Hematopoietic multipotent progenitor cell treated with erythropoietin and hydrocortisone succinate and interleukin-3 and kit ligand, for 15 days (in vitro differentiated cells): ENCODE measurements around the gene TPD52L3.

ENCODE experiments used
- DNase-seq: peaks from one replicate; pipeline ENCODE4 v3.0.0-alpha.2; 2015; ENCODE audit warnings: low spot score

The TPD52L3 gene

DNA sequence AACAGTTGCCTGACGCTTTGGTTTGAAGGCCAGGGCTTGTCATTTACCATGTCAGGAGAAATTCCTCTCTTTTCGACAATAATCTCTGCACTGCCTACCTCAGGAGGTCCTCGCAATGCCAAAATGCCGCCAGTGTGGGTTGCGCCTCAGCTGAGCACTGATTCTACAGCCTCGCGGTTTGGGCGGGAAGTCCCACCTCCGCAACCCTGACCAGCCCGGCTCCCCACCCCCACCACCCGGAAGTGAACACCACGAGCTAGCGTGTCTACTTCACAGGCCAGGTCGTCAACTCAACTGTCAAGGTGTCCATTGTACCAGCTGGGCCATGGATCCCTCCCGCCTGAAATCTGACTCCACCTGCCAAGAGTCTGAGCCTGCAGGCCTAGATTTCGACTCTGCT lies at the start of gene TPD52L3:
Gene TPD52L3 (plus strand): TSS at position 273 of the 400 bp plus-strand sequence. CDS start 221 bp downstream, outside the sequence.
- DNase-seq = no peak

DNA sequence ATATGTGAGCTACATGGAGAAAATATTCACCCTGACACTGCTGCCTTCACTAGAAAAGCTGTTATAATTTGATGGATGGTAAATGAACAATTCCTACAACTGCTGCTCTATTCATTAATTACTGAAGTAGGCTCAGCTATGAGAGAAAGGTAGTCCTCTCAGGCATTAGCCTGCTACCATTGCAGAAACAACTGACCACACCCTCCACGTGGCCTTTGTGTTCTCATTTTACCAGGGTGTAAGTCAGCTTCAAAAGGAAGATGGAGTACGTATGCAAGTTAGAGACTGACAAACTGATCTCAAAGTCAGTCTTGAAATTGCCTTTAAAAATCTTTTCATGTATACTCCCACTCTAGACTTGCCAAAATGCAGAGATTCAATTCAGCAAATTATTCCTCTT lies 26.3 kb upstream of the TPD52L3 start:
- no peak for DNase-seq

DNA sequence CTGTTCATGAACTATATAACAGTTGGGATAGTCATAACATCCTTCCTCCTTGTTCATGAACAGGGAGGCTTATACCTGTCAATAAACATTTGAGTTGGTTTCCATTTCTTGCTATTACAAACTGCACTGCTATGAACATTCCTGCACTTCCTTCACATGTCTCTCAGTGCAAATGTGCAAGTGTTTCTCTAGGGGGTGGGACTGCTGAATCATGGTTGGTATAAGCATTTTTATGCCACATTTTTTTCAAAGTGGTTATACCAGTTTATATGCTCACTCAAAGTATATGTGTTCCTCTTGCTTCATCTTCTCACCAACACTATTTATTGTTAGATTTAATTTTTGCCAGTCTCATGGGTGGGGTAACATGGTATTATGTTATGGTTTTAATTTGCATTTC lies 25.8 kb upstream of the TPD52L3 start:
- no peak for DNase-seq

DNA sequence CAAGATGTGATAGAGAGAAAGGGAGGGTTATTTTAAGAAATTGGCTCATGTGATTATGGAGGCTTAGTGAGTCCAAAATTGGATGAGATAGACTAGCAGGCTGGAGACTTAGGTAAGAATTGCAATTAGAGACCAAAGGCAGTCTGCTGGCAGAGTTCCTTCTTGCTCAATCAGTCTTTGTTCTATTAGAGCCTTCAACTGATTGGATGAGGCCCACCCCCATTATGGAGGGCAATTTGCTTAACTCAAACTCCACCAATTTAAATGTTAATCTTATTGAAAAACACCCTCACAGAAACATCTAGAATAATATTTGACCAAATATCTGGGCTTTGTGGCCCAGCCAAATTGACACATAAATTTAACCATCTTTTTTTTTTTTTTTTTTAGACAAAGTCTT lies 23.9 kb upstream of the TPD52L3 start:
- no peak for DNase-seq

DNA sequence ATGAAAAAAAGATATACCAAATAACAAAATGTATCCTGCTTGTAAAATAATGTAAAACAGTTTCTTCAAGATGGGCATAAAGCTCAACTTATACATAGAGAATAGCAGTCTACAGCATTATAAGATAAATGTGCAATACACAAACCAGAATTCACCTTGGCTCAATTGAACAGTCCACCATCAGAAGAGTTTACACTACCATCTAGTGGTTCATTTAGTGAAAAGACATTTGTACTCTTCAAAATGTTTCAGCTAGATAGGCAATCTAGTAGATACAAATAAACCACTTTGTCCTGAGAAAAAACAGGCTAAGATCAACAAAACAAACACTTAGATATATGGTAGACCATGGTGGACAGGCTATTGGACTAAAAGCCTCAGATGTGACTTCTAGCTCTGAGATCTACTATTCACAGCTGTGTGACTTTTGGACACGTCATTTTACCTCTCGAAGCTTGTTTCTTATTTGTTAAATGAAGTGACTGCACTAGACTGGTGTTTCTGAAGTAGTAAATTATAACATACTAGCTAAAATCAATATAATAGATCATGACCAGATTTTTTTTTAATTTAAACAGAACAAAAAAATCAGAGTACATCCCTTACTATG lies 22.1 kb upstream of the TPD52L3 start:
- DNase-seq = no peak

DNA sequence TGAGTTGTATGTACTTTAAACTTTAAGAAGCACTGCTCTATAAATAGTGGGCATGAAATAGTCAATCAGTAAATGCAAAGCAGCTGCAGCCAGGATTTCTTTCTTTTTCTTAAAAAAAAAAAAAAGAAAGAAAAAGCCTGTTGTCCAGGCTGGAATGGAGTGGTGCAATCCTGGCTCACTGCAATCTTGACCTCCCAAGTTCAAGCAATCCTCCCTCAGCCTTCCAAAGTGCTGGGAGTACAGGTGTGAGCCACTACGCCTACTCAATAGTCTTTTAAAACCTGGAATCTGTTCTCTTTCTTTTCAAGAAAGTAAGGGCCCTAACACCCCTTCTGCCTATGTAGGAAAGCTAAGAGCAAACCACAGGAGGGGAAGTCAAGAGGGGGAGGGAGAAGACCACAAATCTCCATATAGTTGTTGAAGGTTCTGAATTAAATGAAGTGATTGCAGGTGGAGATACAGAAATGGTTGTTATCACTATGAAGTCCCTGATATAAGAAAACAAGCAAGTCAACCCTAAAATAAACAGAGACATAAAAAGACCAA lies 20.6 kb upstream of the TPD52L3 start:
- DNase-seq = no peak

DNA sequence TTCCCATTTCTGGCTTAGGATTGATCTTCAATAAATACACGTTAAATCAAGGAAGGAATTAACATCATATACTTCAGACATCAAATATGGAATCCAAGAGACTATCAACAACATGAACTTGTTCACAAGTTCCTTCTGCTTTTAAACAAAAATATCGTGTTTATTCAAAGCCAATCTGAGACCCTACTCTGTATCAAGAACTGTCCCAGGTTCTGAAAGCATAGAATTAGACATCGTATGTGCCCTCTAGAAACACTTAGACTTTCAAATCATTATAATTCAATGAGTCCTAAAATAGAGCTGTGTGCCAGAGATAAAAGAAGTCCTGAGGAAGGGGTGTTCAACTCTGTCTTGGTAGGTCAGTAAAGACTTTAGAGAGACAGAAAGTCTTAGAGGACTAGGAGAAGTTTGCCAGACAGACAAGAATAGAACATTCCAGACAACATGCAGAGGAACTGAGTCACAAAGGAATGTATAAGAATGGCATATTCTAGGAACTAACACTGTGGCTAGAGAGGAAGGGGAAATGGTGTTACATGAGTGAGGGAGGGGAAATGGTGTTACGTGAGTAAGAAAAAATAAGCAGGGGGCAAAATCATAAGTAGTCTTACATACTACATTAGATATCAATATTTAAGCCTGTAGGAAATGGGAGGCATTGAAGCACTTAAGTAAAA lies 2.9 kb downstream of the TPD52L3 start:
- no peak for DNase-seq

DNA sequence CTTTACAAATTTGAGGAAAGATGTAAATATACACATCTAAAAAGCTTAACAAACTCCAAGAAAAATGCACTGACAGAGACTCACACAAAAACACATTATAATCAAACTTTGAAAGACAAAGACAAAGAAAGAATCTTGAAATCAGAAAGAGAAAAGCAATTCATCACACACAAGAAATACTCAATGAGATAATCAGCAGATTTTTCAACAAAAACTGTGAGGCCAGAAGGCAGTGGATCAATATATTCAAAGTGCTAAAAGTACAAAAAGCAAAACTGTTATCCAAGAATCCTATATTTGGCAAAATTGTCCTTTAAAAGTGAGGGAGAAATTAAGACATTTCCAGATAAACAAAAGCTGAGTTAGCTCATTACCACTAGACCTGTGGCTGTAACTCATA lies 6.1 kb downstream of the TPD52L3 start:
- DNase-seq = no peak

DNA sequence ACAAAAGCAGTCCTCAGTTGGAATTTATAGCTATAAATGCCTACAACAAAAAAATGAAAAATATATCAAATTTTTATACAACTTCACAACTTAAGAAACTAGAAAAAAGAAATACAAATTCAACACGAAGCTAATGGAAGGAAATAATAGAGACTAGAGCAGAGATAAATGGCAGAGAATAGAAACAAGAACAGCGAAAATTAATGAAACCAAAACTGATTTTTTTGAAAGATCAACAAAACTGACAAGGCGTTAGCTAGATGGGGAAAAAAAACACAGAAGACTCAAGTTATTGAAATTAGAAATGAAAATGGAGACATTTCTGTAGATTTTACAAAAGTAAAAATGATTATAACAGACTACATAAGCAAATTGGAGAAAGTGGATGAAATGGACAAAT lies 20.6 kb downstream of the TPD52L3 start:
- no peak for DNase-seq

DNA sequence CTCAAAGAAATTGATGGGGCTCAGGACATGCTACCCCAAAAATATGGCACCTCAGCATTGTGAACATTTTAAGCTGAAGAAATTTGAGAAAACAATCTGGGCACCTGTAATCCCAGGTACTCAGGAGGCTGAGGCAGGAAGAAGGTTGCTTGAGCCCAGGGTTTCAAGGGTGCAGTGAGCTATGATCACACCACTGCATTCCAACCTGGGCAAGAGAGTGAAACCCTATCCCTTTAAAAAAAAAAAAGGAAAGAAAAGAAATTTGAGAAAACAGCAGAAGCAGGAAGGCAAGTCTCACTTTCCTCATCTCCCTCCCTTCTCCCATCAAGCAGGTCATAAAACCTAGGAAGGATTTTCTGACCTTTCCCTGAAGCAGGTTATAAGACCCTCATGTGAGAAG lies 23.6 kb downstream of the TPD52L3 start:
- DNase-seq = no peak

DNA sequence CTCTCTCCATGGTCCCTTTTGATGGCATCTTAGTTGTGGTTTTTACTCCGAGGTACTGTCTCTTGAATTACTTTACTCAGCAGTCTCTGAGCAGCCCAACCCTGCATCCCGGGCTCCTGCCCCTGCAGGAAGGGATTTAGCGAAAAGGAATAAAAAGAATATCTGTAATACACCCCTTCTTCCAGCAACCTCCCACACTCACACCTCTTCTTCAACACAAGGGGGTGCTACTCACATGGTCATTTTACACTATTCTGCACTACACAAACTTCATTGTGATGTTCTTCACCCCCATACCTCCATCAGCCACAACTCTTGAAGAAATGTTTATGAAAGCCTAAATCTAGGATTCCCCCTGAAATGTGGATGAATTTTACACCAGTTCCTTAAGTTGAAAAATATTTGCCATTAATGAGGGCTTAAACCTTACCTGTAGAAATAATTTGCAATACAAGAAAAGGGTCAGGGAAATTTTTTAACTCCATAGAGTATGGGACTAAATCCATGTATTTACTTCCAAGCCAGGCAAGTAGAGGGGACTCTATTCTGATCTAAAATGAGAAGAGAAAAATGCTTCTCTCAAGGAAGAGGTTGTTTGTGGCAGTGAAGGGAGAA lies 26.0 kb downstream of the TPD52L3 start:
- DNase-seq = peak; percentile 59

DNA sequence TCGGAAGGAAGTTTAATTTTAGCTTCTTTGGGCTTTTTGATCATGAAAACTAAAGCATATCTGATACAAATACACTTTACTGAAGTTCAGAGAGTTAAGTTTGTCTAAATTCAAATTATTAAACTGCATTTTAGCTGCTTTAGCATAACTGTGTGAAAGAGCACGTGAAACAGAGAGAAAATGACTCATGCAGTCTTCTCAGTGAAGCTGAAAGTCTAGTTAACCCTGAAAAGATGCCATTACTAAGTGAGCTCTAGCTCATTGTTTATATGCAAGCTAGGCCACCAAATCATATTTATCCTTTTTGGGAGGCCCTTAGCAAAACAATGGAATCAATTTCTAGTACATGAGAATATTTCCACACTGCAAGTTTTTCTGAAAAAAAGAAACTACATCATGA lies 27.6 kb downstream of the TPD52L3 start:
- DNase-seq = no peak

DNA sequence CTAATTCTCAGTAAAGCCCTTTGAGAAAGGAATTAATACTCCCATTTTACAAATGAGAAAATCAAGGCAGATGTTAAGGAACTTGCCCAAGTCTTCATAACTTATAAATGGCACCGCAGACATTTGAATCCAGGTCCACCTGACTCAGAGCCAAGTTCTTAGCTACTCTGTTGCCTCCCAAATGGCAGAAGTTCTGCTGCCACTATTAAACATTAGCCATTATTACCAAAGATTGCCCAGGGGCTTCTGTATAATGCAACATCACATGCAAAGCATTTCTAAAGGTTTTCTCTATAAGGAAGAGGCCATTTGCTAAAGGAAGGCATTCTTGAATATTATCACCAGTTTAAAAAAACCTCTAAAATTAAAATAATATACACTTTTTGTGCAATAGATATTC lies 28.3 kb downstream of the TPD52L3 start:
- no peak for DNase-seq

DNA sequence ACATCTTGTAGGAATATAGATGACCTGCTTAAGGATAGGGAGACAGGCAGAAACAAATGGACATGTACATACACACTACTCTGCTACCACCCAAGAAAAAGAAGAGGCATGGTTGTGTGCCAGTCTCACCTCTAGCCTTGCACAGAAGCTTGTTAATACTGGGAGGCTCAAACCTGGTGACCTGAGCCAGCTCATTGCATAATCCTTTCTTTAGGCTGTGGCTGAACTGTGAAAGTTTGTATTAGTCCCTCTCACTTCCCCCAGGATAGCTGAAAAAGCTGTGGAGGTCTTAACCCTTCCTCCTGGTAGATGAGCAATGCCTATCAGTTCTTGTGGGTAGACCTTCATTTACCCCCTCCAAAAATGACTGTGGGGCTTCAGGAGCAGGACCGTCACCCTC lies 28.7 kb downstream of the TPD52L3 start:
- no peak for DNase-seq

DNA sequence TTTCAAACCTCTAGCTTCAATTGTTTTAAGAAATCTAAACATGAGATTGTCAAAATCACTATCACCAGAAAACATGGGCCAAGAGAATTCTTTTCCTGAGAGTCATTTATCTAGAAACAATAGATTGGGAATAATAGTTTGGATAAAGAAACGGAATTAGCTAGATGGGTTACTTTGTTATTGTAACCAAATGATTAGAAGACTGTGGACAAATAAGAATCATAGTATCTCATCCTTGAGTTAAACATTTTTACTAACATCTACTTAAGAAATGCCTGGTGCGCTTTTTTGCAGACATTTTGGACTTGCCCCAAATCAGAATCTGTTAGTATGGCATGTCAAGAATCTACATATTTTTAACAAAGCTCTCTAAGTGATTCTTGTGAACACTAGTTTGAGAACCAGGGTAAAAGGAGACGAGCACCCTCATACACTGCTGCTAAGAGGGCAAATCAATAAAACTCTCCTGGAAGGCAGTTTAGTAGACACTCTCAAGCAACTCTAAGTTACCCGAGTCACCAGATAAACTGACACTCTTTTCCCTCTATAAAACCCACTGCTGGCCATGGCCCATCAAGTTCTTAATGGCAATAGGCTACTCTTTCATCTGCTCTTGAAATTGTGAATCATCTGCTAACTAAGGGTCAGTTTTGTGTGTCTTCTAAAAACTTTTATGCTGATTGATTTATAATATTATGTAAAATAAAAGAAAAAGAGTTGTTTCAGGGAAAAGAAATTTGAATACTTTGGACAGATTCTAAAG lies 39.1 kb downstream of the TPD52L3 start:
- DNase-seq = no peak

DNA sequence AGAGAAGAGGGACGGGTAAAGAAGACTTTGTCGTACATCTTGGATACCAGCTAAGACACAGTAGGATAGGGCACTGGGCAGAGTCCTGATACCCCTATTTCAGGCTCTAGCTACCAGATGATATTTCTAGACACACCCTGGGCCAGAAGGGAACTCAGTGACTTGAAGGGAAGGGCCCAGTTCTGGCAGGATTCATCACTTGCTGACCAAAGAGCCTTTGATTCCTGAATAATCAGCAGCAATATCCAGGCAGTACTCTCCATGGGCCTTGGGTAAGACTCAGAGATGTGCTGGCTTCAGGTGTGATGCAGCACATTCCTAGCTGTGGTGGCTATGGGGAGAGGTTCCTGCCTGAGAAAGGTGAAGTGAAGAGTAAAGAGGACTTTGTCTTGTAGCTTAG lies 40.7 kb downstream of the TPD52L3 start:
- no peak for DNase-seq
